CD14-positive monocyte (primary cell): ENCODE results near the gene ARVCF. TPM values are rescaled to one million over a fixed set of nuclear protein-coding genes. Genes with fewer than 3 reads are reported as not detected.

Experiments used
- DNase-seq, 3 donors: peaks; one replicate each; pipeline ENCODE4 v3.0.0-alpha.2; 2011 to 2022
- H2AFZ ChIP-seq: 2 replicates; pipeline ENCODE4 v1.6.0; 2012; ENCODE audit warnings: mild to moderate bottlenecking, low read depth, low read length, inconsistent platforms; ENCODE audit not compliant: insufficient read depth, poor library complexity, severe bottlenecking
- H3K27ac ChIP-seq, 2 donors: 1 replicate in 1 of 2; 2 replicates in 1 of 2; pipeline ENCODE4 v1.5.1; 2012 to 2013; ENCODE audit warnings: low read length in 2 of 2, control low read depth in 1 of 2, inconsistent platforms in 1 of 2, low read depth in 1 of 2, mild to moderate bottlenecking in 1 of 2
- H3K27me3 ChIP-seq, 2 donors: one replicate each; pipeline versions ENCODE4 v1.6.0 to v1.6.1; 2011 to 2013; ENCODE audit warnings: low read length in 2 of 2; ENCODE audit not compliant: control insufficient read depth in 2 of 2, insufficient read depth in 2 of 2
- H3K36me3 ChIP-seq, 2 donors: replicated peaks in 1 of 2; 1 replicate in 1 of 2; 2 replicates in 1 of 2; pipeline versions ENCODE4 v1.5.1 to v1.6.1; 2012 to 2013; ENCODE audit warnings: low read length in 2 of 2, control low read depth in 1 of 2, inconsistent platforms in 1 of 2, mild to moderate bottlenecking in 1 of 2; ENCODE audit not compliant: insufficient read depth in 2 of 2, control insufficient read depth in 1 of 2
- H3K4me1 ChIP-seq, 2 donors: 1 replicate in 1 of 2; 2 replicates in 1 of 2; pipeline versions ENCODE4 v1.5.1 to v1.6.1; 2012 to 2013; ENCODE audit warnings: low read length in 2 of 2, control low read depth in 1 of 2, inconsistent platforms in 1 of 2, mild to moderate bottlenecking in 1 of 2, moderate library complexity in 1 of 2; ENCODE audit not compliant: insufficient read depth in 2 of 2, control insufficient read depth in 1 of 2
- H3K4me2 ChIP-seq: replicated peaks from 2 replicates; pipeline ENCODE3; 2012; ENCODE audit warnings: low read length, moderate library complexity, mild to moderate bottlenecking; ENCODE audit not compliant: poor library complexity, severe bottlenecking; ENCODE audit errors: extremely low read depth
- H3K4me3 ChIP-seq, 3 experiments: fragments of 200-600 bp in 1 of 3; sonication (generic) in 1 of 3; replicated peaks in 1 of 3; 1 replicate in 2 of 3; 2 replicates in 1 of 3; pipeline ENCODE4 v1.5.1; 2011 to 2013; ENCODE audit warnings: low read length in 3 of 3, mild to moderate bottlenecking in 3 of 3, control low read depth in 2 of 3, low read depth in 2 of 3, inconsistent platforms in 1 of 3, moderate library complexity in 1 of 3
- H3K79me2 ChIP-seq: 2 replicates; pipeline ENCODE4 v1.6.0; 2012; ENCODE audit warnings: mild to moderate bottlenecking, control low read depth, inconsistent platforms, low read length, moderate library complexity; ENCODE audit not compliant: insufficient read depth
- H3K9ac ChIP-seq: 2 replicates; pipeline ENCODE4 v1.6.0; 2017; ENCODE audit warnings: low read length, mild to moderate bottlenecking; ENCODE audit not compliant: insufficient read depth, poor library complexity, severe bottlenecking
- H3K9me3 ChIP-seq, 2 donors: replicated peaks in 1 of 2; 1 replicate in 1 of 2; 2 replicates in 1 of 2; pipeline versions ENCODE4 v1.5.1 to v1.6.1; 2012 to 2013; ENCODE audit warnings: low read length in 2 of 2, control low read depth in 1 of 2; ENCODE audit not compliant: control insufficient read depth in 1 of 2, insufficient read depth in 1 of 2
- H4K20me1 ChIP-seq: 2 replicates; pipeline ENCODE4 v1.6.0; 2012; ENCODE audit warnings: mild to moderate bottlenecking, low read length, control low read depth, moderate library complexity; ENCODE audit not compliant: insufficient read depth
- H3K27ac Mint-ChIP-seq, 7 donors: one replicate each; pipeline ENCODE4 v1.8.0; 2020; ENCODE audit warnings: mild to moderate bottlenecking in 7 of 7, mixed read lengths in 7 of 7, moderate library complexity in 6 of 7, inconsistent platforms in 2 of 7
- H3K27me3 Mint-ChIP-seq, 3 donors: one replicate each; pipeline ENCODE4 v1.8.0; 2021 to 2022; ENCODE audit warnings: low read depth in 3 of 3, mild to moderate bottlenecking in 3 of 3, mixed read lengths in 3 of 3, moderate library complexity in 3 of 3, inconsistent platforms in 1 of 3
- H3K36me3 Mint-ChIP-seq, 2 donors: one replicate each; pipeline ENCODE4 v1.8.0; 2020; ENCODE audit warnings: mixed read lengths in 2 of 2, inconsistent platforms in 1 of 2, mild to moderate bottlenecking in 1 of 2
- H3K4me1 Mint-ChIP-seq: one replicate; pipeline ENCODE4 v1.8.0; 2020; ENCODE audit warnings: mild to moderate bottlenecking, mixed read lengths
- H3K4me3 Mint-ChIP-seq, 2 donors: one replicate each; pipeline ENCODE4 v1.8.0; 2020; ENCODE audit warnings: mild to moderate bottlenecking in 2 of 2, mixed read lengths in 2 of 2, moderate library complexity in 1 of 2
- H3K9me3 Mint-ChIP-seq, 7 donors: one replicate each; pipeline ENCODE4 v1.8.0; 2020 to 2022; ENCODE audit warnings: mixed read lengths in 7 of 7, mild to moderate bottlenecking in 6 of 7, moderate library complexity in 6 of 7, inconsistent platforms in 2 of 7
- CTCF ChIP-seq: fragments of 200-600 bp; IDR thresholded peaks from one replicate; pipeline ENCODE4 v1.8.0; 2022; ENCODE audit warnings: antibody characterized with exemption, mild to moderate bottlenecking
- WGBS: methylation state at CpG from one replicate; pipeline ENCODE4 v1.1.5; 2013; ENCODE audit warnings: missing lambda C conversion rate; ENCODE audit not compliant: insufficient coverage; 5-methylcytosine and 5-hydroxymethylcytosine counted together
- intact Hi-C, 2 donors: fragments of 100-400 bp; cut with micrococcal nuclease; formaldehyde crosslinking; loops; one replicate each; pipeline versions ENCODE4 v1.15.0 to v1.15.1; 2023
- polyA plus RNA-seq, 3 donors: library from polyadenylated mRNA; depleted of rRNA in 1 of 3; unstranded in 2 of 3; stranded (reverse) in 1 of 3; fragments of 300-500 nt in 2 of 3; fragments of >200 nt in 1 of 3; fragmentation: Illumina TruSeq in 2 of 3; gene quantifications; 1 replicate in 2 of 3; 2 replicates in 1 of 3; pipeline ENCODE4 v1.2.3, GENCODE V29; 2012 to 2021

The ARVCF gene
- polyA plus RNA-seq, 3 donors: 0.31 to 2.6 (median 0.44) TPM

- no peak overlapping the region for H3K27ac Mint-ChIP-seq
- H3K4me3 Mint-ChIP-seq: no peak overlapping the region
- intact Hi-C loops: loop anchor here (5.0 to 10.0 kb wide), 3 partner anchors 38 to 310 kb away; no protein-coding TSS in a partner anchor
- Histone ChIP-seq H3K9ac (no peak overlapping the region), H3K4me1 (no peaks in the 10 kb centered on the region), H3K27me3 (no peaks in the 10 kb centered on the region), H3K79me2 (no peaks in the 10 kb centered on the region), H3K9me3 (no peaks in the 10 kb centered on the region), H3K36me3 (peaks cover 2 to 3% of the 10 kb centered on the region in 2 donors), H3K4me2 (no peak overlapping the region), H3K27ac (no peak overlapping the region), H2AFZ (no peak overlapping the region), H3K4me3 (no peak overlapping the region), H4K20me1 (peaks cover 16% of the 10 kb centered on the region)
- peaks cover 17% of the 10 kb centered on the region for H3K4me1 Mint-ChIP-seq
- 32% methylated on average over 5 of the region's 11 CpGs for WGBS
- peaks cover 0 to 7% (median 5%) of the 10 kb centered on the region in 3 donors for H3K27me3 Mint-ChIP-seq
- H3K36me3 Mint-ChIP-seq: peaks cover 0 to 2% of the 10 kb centered on the region in 2 donors
- DNase-seq: peak; percentile 3 to 17 (median 16)
- no peak for TF ChIP-seq CTCF
- no peaks in the 10 kb centered on the region for H3K9me3 Mint-ChIP-seq
These were observed 42.3 kb downstream of the ARVCF start for GRCh38 chr22:19974268-19974861.

GRCh38 chr22:19973551-19974267 lies 42.9 kb downstream of the ARVCF start:
- Histone ChIP-seq H3K4me2 (no peak overlapping the region), H3K4me3 (no peak overlapping the region), H3K9ac (no peak overlapping the region), H3K27me3 (no peaks in the 10 kb centered on the region), H3K9me3 (no peaks in the 10 kb centered on the region), H3K79me2 (no peaks in the 10 kb centered on the region), H4K20me1 (peaks cover 21% of the 10 kb centered on the region), H2AFZ (no peak overlapping the region), H3K27ac (no peak overlapping the region), H3K4me1 (no peaks in the 10 kb centered on the region), H3K36me3 (peaks cover 8 to 9% of the 10 kb centered on the region in 2 donors)
- TF ChIP-seq CTCF: no peak
- intact Hi-C loops: loop anchor here (5.0 to 10.0 kb wide), 3 partner anchors 39 to 311 kb away; no protein-coding TSS in a partner anchor
- Mint-ChIP-seq H3K27ac (no peak overlapping the region), H3K9me3 (no peaks in the 10 kb centered on the region), H3K27me3 (peaks cover 0 to 7% (median 5%) of the 10 kb centered on the region in 3 donors), H3K4me1 (peaks cover 17% of the 10 kb centered on the region), H3K4me3 (no peak overlapping the region), H3K36me3 (peaks cover 3 to 7% of the 10 kb centered on the region in 2 donors)
- 97% methylated on average over 28 of the region's 46 CpGs for WGBS
- DNase-seq: no peak
